Mucosa of rectum (tissue), 2 donors: ENCODE measurements around the gene GCNA.

Experiments used
- H3K27ac ChIP-seq, 2 donors: one replicate each; pipeline ENCODE4 v1.7.0; 2013; ENCODE audit warnings: inconsistent platforms in 2 of 2, low read depth in 2 of 2, low read length in 2 of 2
- H3K27me3 ChIP-seq, 2 donors: one replicate each; pipeline ENCODE4 v1.7.0; 2013; ENCODE audit warnings: low read length in 2 of 2; ENCODE audit not compliant: control insufficient read depth in 2 of 2, insufficient read depth in 2 of 2
- H3K36me3 ChIP-seq, 2 donors: one replicate each; pipeline ENCODE4 v1.7.0; 2013; ENCODE audit warnings: low read length in 2 of 2; ENCODE audit not compliant: control insufficient read depth in 2 of 2, insufficient read depth in 2 of 2
- H3K4me1 ChIP-seq, 2 donors: one replicate each; pipeline ENCODE4 v1.7.0; 2013; ENCODE audit warnings: low read length in 2 of 2, mild to moderate bottlenecking in 1 of 2; ENCODE audit not compliant: control insufficient read depth in 2 of 2, insufficient read depth in 2 of 2
- H3K4me3 ChIP-seq, 2 donors: one replicate each; pipeline ENCODE4 v1.7.0; 2013; ENCODE audit warnings: low read length in 2 of 2
- H3K9ac ChIP-seq, 2 donors: one replicate each; pipeline ENCODE4 v1.7.0; 2013; ENCODE audit warnings: low read length in 2 of 2, low read depth in 1 of 2, mild to moderate bottlenecking in 1 of 2
- H3K9me3 ChIP-seq, 2 donors: one replicate each; pipeline ENCODE4 v1.7.0; 2013; ENCODE audit warnings: low read length in 2 of 2; ENCODE audit not compliant: control insufficient read depth in 2 of 2
- donor health status: healthy.
- donor health status: Normal muscosa, but diverticular disease.

GCNA gene

DNA sequence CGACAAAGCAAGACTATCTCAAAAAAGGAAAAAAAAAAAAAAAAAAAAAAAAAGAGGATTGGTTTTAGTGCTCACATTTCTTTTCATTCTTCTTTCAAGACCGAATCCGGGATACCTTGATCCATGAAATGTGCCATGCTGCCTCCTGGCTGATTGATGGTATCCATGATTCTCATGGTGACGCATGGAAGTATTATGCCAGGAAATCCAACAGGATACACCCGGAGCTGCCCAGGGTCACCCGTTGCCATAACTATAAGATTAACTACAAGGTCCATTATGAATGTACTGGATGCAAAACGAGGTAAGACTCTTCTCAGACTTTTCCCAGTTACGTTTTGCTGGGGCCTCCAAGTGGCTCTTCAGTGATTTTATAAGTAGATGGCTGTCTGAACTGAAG, 34.0 kb downstream of the GCNA start:
- Histone ChIP-seq H3K9ac (no peak overlapping the region), H3K4me1 (peaks cover 9 to 15% of the 10 kb centered on the region in 2 donors), H3K27me3 (no peaks in the 10 kb centered on the region), H3K4me3 (no peak overlapping the region), H3K27ac (no peak overlapping the region), H3K36me3 (peaks cover 15 to 18% of the 10 kb centered on the region in 2 donors), H3K9me3 (no peaks in the 10 kb centered on the region)

GRCh38 chrX:71615056-71615455, 36.8 kb downstream of the GCNA start:
- Histone ChIP-seq H3K4me1 (peaks cover 24 to 39% of the 10 kb centered on the region in 2 donors), H3K9ac (no peak overlapping the region), H3K9me3 (no peaks in the 10 kb centered on the region), H3K36me3 (peaks cover 11 to 12% of the 10 kb centered on the region in 2 donors), H3K27ac (no peak overlapping the region), H3K4me3 (no peak overlapping the region), H3K27me3 (peaks cover 0 to 2% of the 10 kb centered on the region in 2 donors)

- H3K27ac ChIP-seq, result no peak overlapping the region
- H3K9ac ChIP-seq, result no peak overlapping the region
These were observed 37.7 kb downstream of the GCNA start for GRCh38 chrX:71615954-71616353.

DNA sequence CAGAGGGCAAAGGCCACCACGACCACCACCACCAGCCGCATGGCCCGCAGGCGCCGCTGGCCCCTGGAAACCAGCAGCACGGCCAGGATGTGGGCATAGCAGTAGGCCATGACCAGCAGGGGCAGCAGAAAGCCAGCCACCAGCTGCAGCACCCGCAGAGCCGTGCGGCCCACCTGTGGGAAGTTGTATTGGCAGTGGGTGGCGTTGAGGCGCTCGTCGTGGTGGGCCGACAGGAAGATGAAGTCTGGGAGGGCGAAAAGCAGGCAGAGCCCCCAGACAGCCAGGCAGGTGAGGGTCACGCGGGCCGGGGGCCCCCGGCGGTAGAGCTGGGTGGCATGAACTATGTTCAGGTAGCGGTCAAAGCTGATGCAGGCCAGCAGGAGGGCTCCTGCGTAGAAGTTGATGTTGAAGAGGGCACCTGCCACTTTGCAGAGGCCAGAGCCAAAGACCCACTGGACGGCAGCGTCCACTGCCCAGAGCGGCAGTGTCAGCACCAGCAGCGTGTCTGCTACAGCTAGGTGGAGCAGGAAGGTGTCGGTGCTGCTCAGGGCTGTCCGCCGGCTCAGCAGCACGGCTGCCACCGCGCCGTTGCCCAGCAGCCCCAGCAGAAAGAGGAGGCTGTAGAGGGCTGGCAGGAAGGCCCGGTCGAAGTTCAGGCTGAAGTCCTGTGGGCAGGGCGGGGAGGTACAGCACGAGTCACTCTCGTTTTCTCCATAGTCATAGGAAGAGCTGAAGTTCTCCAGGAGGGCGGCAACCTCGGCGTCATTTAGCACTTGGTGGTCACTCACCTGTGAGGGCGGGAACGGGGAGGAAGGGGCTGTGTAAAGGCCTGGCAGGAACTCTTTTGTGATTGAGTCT, 38.7 kb downstream of the GCNA start:
- Histone ChIP-seq H3K27ac (peak overlapping the region; percentile 88 to 93), H3K9me3 (no peaks in the 10 kb centered on the region), H3K27me3 (peaks cover 0 to 2% of the 10 kb centered on the region in 2 donors), H3K4me1 (peaks cover 32 to 47% of the 10 kb centered on the region in 2 donors), H3K4me3 (peak overlapping the region; percentile 36 to 49), H3K36me3 (peaks cover 2 to 5% of the 10 kb centered on the region in 2 donors), H3K9ac (peak overlapping the region; percentile 5 to 68)

More at GRCh38 chrX:71615954-71616353, 37.7 kb downstream of the GCNA start:
- Histone ChIP-seq H3K9me3 (no peaks in the 10 kb centered on the region), H3K4me3 (no peak overlapping the region), H3K36me3 (peaks cover 6 to 8% of the 10 kb centered on the region in 2 donors), H3K27me3 (peaks cover 0 to 2% of the 10 kb centered on the region in 2 donors), H3K4me1 (peaks cover 27 to 42% of the 10 kb centered on the region in 2 donors)

- peak overlapping the region; percentile 58 to 68 for H3K9ac ChIP-seq
- peak overlapping the region; percentile 36 to 49 for H3K4me3 ChIP-seq
These were observed 39.5 kb downstream of the GCNA start for GRCh38 chrX:71617742-71618141.

DNA sequence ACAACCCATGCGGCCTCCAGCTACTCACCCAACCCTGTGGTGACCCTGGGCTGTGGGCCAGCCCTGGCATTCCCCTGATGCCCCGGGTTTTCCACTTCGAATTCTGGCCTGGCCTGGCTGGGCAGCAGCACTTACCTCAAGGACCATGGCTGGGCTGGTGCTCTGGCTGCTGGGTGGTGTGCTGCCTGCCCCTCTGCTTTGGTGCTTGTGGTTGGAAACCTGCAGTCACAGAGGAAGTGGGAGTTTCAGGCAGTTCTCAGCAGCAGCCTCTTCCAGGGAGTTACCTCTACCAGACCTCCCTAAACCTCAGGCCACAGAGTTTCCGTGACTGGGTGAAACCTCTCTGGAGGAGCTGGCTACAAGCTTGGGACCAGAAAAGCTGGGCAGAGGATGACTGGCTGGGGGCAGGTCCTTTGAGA, 40.1 kb downstream of the GCNA start, which contains the start of gene CXCR3:
Gene CXCR3 (minus strand): TSS at position 209 of the 419 bp plus-strand sequence. CDS start 62 bp downstream, at position 147.
- peaks cover 0 to 2% of the 10 kb centered on the region in 2 donors for H3K36me3 ChIP-seq
- H3K9me3 ChIP-seq, result no peaks in the 10 kb centered on the region
- H3K27ac ChIP-seq, result peak within 1 kb of the TSS; percentile 88 to 93
- peaks cover 45 to 60% of the 10 kb centered on the region in 2 donors for H3K4me1 ChIP-seq
- H3K9ac ChIP-seq, result peak within 1 kb of the TSS; percentile 58 to 68
- peak within 1 kb of the TSS; percentile 36 to 49 for H3K4me3 ChIP-seq
- peaks cover 0 to 2% of the 10 kb centered on the region in 2 donors for H3K27me3 ChIP-seq

More at GRCh38 chrX:71617742-71618141, 39.5 kb downstream of the GCNA start:
- Histone ChIP-seq H3K9me3 (no peaks in the 10 kb centered on the region), H3K27me3 (peaks cover 0 to 2% of the 10 kb centered on the region in 2 donors), H3K4me1 (peaks cover 39 to 54% of the 10 kb centered on the region in 2 donors), H3K27ac (peak overlapping the region; percentile 88 to 93), H3K36me3 (peaks cover 0 to 2% of the 10 kb centered on the region in 2 donors)

GRCh38 chrX:71618787-71619186, 40.5 kb downstream of the GCNA start:
- Histone ChIP-seq H3K4me3 (peak overlapping the region in 1 of 2 donors; percentile 49), H3K9me3 (no peaks in the 10 kb centered on the region), H3K9ac (peak overlapping the region in 1 of 2 donors; percentile 19), H3K4me1 (peaks cover 49 to 64% of the 10 kb centered on the region in 2 donors), H3K27ac (peak overlapping the region; percentile 88 to 93), H3K27me3 (peaks cover 0 to 2% of the 10 kb centered on the region in 2 donors), H3K36me3 (peaks cover 0 to 2% of the 10 kb centered on the region in 2 donors)

DNA sequence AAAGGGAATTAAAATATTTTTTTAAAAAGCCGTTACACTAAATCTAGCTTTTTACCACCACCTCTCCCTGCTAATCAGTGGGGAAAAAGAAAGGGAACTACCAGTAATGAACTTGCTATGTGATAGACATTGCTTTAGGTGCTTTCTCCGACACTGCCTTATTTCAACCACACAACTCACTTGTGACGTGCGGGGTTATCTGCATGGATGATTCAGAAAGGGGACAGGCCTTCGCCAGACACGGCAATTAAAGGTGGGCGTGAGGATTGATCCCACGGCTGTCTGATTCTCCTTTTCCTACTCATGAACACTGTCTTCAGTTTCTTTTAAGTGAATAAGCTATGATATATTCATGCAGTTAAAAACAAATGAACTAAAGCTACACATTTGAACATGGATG, 41.0 kb downstream of the GCNA start:
- Histone ChIP-seq H3K4me3 (no peak overlapping the region), H3K27ac (peak overlapping the region in 1 of 2 donors; percentile 88), H3K9me3 (no peaks in the 10 kb centered on the region), H3K36me3 (peaks cover 0 to 2% of the 10 kb centered on the region in 2 donors), H3K27me3 (peaks cover 0 to 2% of the 10 kb centered on the region in 2 donors), H3K4me1 (peaks cover 51 to 68% of the 10 kb centered on the region in 2 donors), H3K9ac (no peak overlapping the region)

GRCh38 chrX:71619986-71620385, 41.7 kb downstream of the GCNA start:
- Histone ChIP-seq H3K9ac (no peak overlapping the region), H3K4me1 (peaks cover 51 to 68% of the 10 kb centered on the region in 2 donors), H3K27ac (peak overlapping the region; percentile 28 to 48), H3K4me3 (no peak overlapping the region), H3K36me3 (peaks cover 0 to under 1% of the 10 kb centered on the region in 2 donors), H3K27me3 (peaks cover 0 to 6% of the 10 kb centered on the region in 2 donors), H3K9me3 (no peaks in the 10 kb centered on the region)

DNA sequence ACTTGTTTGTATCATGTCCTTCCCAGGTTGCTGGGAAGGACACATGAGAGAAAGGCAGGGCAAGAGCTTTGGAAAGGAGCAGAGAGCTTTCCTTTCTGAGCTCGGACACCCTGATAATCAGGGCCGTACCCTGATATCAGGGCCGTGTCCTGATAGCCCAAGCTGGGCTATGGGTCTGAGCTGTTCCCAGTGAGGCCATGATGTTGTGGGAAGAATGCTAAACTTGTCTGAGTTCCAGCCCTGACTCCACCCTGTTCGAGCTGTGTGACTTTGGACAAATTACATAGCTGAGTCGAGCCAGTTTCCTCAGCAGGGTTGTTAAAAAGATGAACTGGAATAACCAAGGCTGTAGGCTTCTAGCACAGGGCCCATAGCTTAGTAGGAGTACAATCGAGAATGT, 43.4 kb downstream of the GCNA start:
- Histone ChIP-seq H3K4me1 (peaks cover 50 to 64% of the 10 kb centered on the region in 2 donors), H3K27me3 (peaks cover 0 to 6% of the 10 kb centered on the region in 2 donors), H3K9ac (peak overlapping the region in 1 of 2 donors; percentile 67), H3K4me3 (no peak overlapping the region), H3K36me3 (no peaks in the 10 kb centered on the region), H3K27ac (peak overlapping the region; percentile 95), H3K9me3 (no peaks in the 10 kb centered on the region)
